ENCODE data around the gene FNDC5. TPM values are rescaled to one million over a fixed set of nuclear protein-coding genes. Genes with fewer than 3 reads are reported as not detected.

Gene FNDC5
- total RNA-seq, 5 donors from 2014 or later (not counting 1 experiment from before 2014, with no cell fraction given) = not detected

DNA sequence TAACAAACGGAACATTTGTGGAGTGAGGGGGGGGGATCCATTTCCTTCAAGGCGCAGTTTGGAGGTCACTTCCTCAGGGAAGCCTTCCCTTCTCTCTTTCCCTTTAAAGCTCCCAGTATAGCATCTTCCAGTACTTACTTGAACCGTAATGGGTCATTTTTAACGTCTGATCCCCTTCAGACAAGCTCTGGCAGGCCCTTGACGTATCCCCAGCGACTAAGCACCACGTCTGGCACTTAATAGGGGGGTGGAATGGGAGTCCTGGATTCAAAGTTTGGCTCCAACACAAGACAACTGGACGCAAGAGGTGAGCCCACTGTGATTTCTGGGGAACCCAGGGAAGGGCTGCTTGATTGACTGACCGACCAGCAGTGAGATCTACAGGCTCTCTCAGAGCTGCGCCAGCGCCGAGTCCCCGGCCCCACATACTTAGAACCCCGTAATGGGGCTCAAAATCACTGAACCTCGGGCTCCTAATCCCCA is 54.0 kb downstream of the FNDC5 start:
- Histone ChIP-seq H3K4me3 (ENCODE audit: control insufficient read depth in 1 of 2, extremely low read depth in 1 of 2, low read length in 1 of 2) (peak overlapping the region; percentile 88 to 99), H3K27me3 (replicated peaks in 1 of 2; ENCODE audit: control insufficient read depth in 2 of 2, extremely low read depth in 1 of 2, insufficient read depth in 2 of 2, low read length in 1 of 2) (no peaks in the 10 kb centered on the region), H3K9me3 (no peaks in the 10 kb centered on the region), H3K4me1 (ENCODE audit: control insufficient read depth in 1 of 2, extremely low read depth in 1 of 2, insufficient read depth in 2 of 2, low read length in 2 of 2) (peaks cover 24 to 53% of the 10 kb centered on the region in 2 experiments), H3K27ac (ENCODE audit: low read length) (peak overlapping the region; percentile 86), H3K36me3 (ENCODE audit: control insufficient read depth in 2 of 2, extremely low read depth in 1 of 2, insufficient read depth in 1 of 2, low read length in 1 of 2) (peaks cover 0 to 8% of the 10 kb centered on the region in 2 donors)
- peaks cover 27% of the 10 kb centered on the region for H3K36me3 Mint-ChIP-seq
- DNase-seq (peak in 1 of 35 experiments; percentile 25), ATAC-seq (replicated peaks in 1 of 4) (peak in 1 of 4 experiments; percentile 20)
- H3K27ac Mint-ChIP-seq = peak overlapping the region; percentile 85 to 94
- peaks cover 64 to 67% (median 64%) of the 10 kb centered on the region in 3 donors for H3K4me1 Mint-ChIP-seq
- H3K27me3 Mint-ChIP-seq = no peaks in the 10 kb centered on the region
- ChIA-PET CTCF (no interaction called here), POLR2A (interaction anchor here (0.6 kb wide), 2 partner anchors 101 to 297 kb away, joined by 4 to 6 read pairs; no protein-coding TSS in a partner anchor)
- WGBS (ENCODE audit: insufficient coverage) = 0% methylated on average over 8 of the region's 15 CpGs
- H3K9me3 Mint-ChIP-seq = no peaks in the 10 kb centered on the region
- H3K4me3 Mint-ChIP-seq = peak overlapping the region; percentile 96 to 99 (median 97)

DNA sequence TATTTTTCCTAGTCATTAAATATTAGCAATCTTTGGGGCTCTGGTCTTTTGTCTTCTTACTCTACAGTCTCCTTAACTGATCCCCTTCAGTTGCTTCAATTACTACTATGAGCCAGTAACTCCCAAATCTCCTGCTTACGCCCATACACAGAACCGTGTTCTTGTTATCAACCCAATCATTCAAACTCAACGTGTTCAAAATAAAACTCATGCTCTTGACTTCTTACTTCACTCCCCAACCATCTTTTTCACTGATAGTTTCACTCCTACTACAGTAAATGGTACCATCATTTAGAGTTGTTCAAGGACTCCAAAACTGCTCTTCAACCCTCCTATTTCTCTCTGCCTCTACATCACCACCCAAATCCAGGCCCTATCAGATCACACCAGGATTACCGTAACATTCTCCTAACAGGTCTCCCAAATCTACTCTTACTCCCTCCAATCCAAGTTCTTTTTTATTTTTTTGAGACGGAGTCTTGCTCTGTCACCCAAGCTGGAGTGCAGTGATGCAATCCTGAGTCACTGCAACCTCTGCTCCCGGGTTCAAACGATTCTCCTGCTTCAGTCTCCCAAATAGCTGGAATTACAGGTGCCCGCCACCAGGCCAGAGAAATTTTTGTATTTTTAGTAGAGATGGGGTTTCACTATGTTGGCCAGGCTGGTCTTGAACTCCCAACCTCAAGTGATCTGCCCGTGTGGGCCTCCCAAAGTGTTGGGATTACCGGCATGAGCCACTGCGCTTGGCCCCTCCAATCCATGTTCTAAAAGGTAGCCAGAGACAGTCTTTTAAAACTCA is 56.6 kb downstream of the FNDC5 start:
- no peak for DNase-seq
- H3K27me3 Mint-ChIP-seq = no peaks in the 10 kb centered on the region
- H3K27ac Mint-ChIP-seq = peak overlapping the region; percentile 41 to 56
- no peak for ATAC-seq (replicated peaks in 1 of 4)
- ChIA-PET CTCF (no interaction called here), POLR2A (no interaction called here)
- no peaks in the 10 kb centered on the region for H3K9me3 ChIP-seq
- peaks cover 60 to 70% (median 66%) of the 10 kb centered on the region in 3 donors for H3K4me1 Mint-ChIP-seq
- peaks cover 2 to 29% of the 10 kb centered on the region in 2 donors for H3K36me3 ChIP-seq (ENCODE audit: control insufficient read depth in 2 of 2, extremely low read depth in 1 of 2, insufficient read depth in 1 of 2, low read length in 1 of 2)
- H3K4me3 Mint-ChIP-seq = peak overlapping the region; percentile 28 to 99 (median 97)
- H3K27ac ChIP-seq (ENCODE audit: low read length) = no peak overlapping the region
- 90% methylated on average over 8 of the region's 11 CpGs for WGBS (ENCODE audit: insufficient coverage)
- peaks cover 49% of the 10 kb centered on the region for H3K36me3 Mint-ChIP-seq
- no peaks in the 10 kb centered on the region for H3K9me3 Mint-ChIP-seq
- no peak overlapping the region for H3K4me3 ChIP-seq (ENCODE audit: control insufficient read depth in 1 of 2, extremely low read depth in 1 of 2, low read length in 1 of 2)
- H3K4me1 ChIP-seq (ENCODE audit: control insufficient read depth in 1 of 2, extremely low read depth in 1 of 2, insufficient read depth in 2 of 2, low read length in 2 of 2) = peaks cover 18 to 38% of the 10 kb centered on the region in 2 experiments
- no peaks in the 10 kb centered on the region for H3K27me3 ChIP-seq (replicated peaks in 1 of 2; ENCODE audit: control insufficient read depth in 2 of 2, extremely low read depth in 1 of 2, insufficient read depth in 2 of 2, low read length in 1 of 2)

Other genes with a start within 250 kb of the FNDC5 start
- gene ZBTB8OS, start 220.4 kb downstream of the FNDC5 start, total RNA-seq = 10 to 100 TPM; 34.6 to 53.3 (median 42.7) TPM
- gene RBBP4, start 219.7 kb downstream of the FNDC5 start, total RNA-seq = 100 to 1,000 TPM; 150 to 162 (median 158) TPM
- gene SYNC, start 168.1 kb downstream of the FNDC5 start, total RNA-seq = under 1 TPM in 1 of 5 donors, not detected in 4; 0.07 TPM
- gene YARS1, start 53.6 kb downstream of the FNDC5 start, total RNA-seq = 100 to 1,000 TPM in 3 of 5 donors, 10 to 100 TPM in 2; 88.9 to 197 (median 172) TPM
- gene S100PBP, start 53.3 kb downstream of the FNDC5 start, total RNA-seq = 10 to 100 TPM; 46.6 to 77.6 (median 63.6) TPM
- under 1 TPM in 2 of 5 donors, not detected in 3; 0.45 to 0.54 TPM for gene HPCA, start 15.6 kb upstream of the FNDC5 start, total RNA-seq
- under 1 TPM in 2 of 5 donors, not detected in 3; 0.35 to 0.64 TPM for gene TMEM54, start 30.5 kb upstream of the FNDC5 start, total RNA-seq
- gene RNF19B, start 93.9 kb upstream of the FNDC5 start, total RNA-seq = 10 to 100 TPM; 28.7 to 44.8 (median 30.3) TPM
- 10 to 100 TPM; 57.2 to 92.9 (median 81.9) TPM for gene AK2, start 166.0 kb upstream of the FNDC5 start, total RNA-seq
- 10 to 100 TPM in 2 of 5 donors, 1 to 10 TPM in 3; 5.6 to 10.7 (median 9.7) TPM for gene AZIN2, start 210.2 kb upstream of the FNDC5 start, total RNA-seq